Heart left ventricle (tissue), 13 donors: Measurements from ENCODE around the gene RMND5A.

Source experiments
- POLR2A ChIP-seq, 2 donors: fragments of 450-650 bp; IDR thresholded peaks; one replicate each; pipeline ENCODE4 v1.6.1; 2017; ENCODE audit warnings: antibody characterized with exemption in 2 of 2, mild to moderate bottlenecking in 2 of 2, moderate library complexity in 2 of 2
- TF ChIP-seq, protein P1 (sequence below), 12 donors: fragments of 200-600 bp; sonication (generic) in 4 of 12; IDR thresholded peaks; one replicate each; pipeline versions ENCODE4 v1.5.0 to v1.8.0; 2018 to 2022; ENCODE audit warnings: antibody characterized with exemption in 12 of 12, mild to moderate bottlenecking in 5 of 12
- donor health status: ischemic (EF 13 %, LVEDD 7.1; RV severe dilation, severe dysfunction).
- donor health status: DM: no; HTN: yes; CAD: no.
- donor health status: DM: no; HTN: no; CAD: no.
- donor health status: ischemic (EF 25% LVEDD 6.9; RV normal size, moderate dysfunction).
- donor health status: ischemic (EF 25% LVEDD 5.7; RV mildly dilated, moderate dysfunction).
- donor health status: ischemic (EF 35%, LVEDD 5.7; RV mildly dilated, moderate dysfunction).
- donor health status: nonischemic (EF 11% LVEDD 7.7; RV severe dilation, severe dysfunction).
- donor health status: DM: yes; HTN: yes; CAD: no.
- donor health status: PGD.
- donor health status: ischemic (EF 29% LVEDD 5.4; RV normal size, mild dysfunction).
- donor health status: nonischemic (EF 23%, LVEDD 6.1; RV moderate dilation, normal function).

DNA sequence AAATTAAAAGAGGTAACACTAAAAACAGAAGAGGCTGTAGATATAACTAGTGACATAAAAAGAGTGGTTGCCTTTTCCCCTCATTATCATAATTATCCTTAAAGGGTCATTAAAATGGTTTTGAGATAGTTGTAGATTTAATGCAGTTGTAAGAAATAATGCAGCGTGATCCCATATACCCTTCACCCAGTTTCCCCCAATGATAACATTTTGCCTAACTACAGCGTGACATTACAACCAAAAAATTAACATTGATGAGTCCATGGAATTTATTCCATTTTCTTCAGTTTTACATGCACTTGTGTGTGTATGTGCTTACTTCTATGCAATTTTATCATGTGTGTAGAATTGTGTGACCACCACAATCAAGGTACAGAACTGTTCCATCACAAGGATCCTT, 13.2 kb upstream of the RMND5A start:
- TF ChIP-seq, protein P1, sequence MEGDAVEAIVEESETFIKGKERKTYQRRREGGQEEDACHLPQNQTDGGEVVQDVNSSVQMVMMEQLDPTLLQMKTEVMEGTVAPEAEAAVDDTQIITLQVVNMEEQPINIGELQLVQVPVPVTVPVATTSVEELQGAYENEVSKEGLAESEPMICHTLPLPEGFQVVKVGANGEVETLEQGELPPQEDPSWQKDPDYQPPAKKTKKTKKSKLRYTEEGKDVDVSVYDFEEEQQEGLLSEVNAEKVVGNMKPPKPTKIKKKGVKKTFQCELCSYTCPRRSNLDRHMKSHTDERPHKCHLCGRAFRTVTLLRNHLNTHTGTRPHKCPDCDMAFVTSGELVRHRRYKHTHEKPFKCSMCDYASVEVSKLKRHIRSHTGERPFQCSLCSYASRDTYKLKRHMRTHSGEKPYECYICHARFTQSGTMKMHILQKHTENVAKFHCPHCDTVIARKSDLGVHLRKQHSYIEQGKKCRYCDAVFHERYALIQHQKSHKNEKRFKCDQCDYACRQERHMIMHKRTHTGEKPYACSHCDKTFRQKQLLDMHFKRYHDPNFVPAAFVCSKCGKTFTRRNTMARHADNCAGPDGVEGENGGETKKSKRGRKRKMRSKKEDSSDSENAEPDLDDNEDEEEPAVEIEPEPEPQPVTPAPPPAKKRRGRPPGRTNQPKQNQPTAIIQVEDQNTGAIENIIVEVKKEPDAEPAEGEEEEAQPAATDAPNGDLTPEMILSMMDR (IDR thresholded peaks at IDR 0.05): no peak
- no peak for TF ChIP-seq POLR2A (IDR thresholded peaks at IDR 0.05)
